ENCODE measurements around the gene HSPB6.

- TF ChIP-seq, protein P1, sequence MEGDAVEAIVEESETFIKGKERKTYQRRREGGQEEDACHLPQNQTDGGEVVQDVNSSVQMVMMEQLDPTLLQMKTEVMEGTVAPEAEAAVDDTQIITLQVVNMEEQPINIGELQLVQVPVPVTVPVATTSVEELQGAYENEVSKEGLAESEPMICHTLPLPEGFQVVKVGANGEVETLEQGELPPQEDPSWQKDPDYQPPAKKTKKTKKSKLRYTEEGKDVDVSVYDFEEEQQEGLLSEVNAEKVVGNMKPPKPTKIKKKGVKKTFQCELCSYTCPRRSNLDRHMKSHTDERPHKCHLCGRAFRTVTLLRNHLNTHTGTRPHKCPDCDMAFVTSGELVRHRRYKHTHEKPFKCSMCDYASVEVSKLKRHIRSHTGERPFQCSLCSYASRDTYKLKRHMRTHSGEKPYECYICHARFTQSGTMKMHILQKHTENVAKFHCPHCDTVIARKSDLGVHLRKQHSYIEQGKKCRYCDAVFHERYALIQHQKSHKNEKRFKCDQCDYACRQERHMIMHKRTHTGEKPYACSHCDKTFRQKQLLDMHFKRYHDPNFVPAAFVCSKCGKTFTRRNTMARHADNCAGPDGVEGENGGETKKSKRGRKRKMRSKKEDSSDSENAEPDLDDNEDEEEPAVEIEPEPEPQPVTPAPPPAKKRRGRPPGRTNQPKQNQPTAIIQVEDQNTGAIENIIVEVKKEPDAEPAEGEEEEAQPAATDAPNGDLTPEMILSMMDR (IDR thresholded peaks at IDR 0.05), result no peak
- no peak for TF ChIP-seq POLR2A (IDR thresholded peaks at IDR 0.05)
- TF ChIP-seq POLR2AphosphoS5 (IDR thresholded peaks at IDR 0.05), result no peak
- TF ChIP-seq EP300 (IDR thresholded peaks at IDR 0.05), result no peak
Measured at GRCh38 chr19:35729021-35729420, 27.8 kb downstream of the HSPB6 start.

Measured in sigmoid colon (tissue), 4 donors.